Upper lobe of left lung (tissue), 6 donors: ENCODE results near the gene JUP. TPM values are rescaled to one million over a fixed set of nuclear protein-coding genes. Genes with fewer than 3 reads are reported as not detected.

Experiments used
- ATAC-seq, 2 donors: fragments of 200-7000 bp; cut with Tn5 transposase; one replicate each; pipeline ENCODE4 v1.9.1; 2022; ENCODE audit warnings: mild to moderate bottlenecking in 2 of 2, moderate library complexity in 2 of 2; ENCODE audit not compliant: low FRiP score in 2 of 2
- DNase-seq, 2 donors: peaks; one replicate each; pipeline ENCODE4 v3.0.0-alpha.2; 2019 to 2020
- H3K27ac ChIP-seq, 4 donors: fragments of 200-600 bp; sonication (generic); one replicate each; pipeline ENCODE4 v1.5.1; 2016 to 2019
- H3K27me3 ChIP-seq, 4 donors: fragments of 200-600 bp; sonication (generic); one replicate each; pipeline ENCODE4 v1.5.1; 2017 to 2019
- H3K36me3 ChIP-seq, 4 donors: fragments of 200-600 bp; sonication (generic); one replicate each; pipeline ENCODE4 v1.5.1; 2016 to 2019
- H3K4me1 ChIP-seq, 4 donors: fragments of 200-600 bp; sonication (generic); one replicate each; pipeline ENCODE4 v1.5.1; 2018 to 2019
- H3K4me3 ChIP-seq, 4 donors: fragments of 200-600 bp; sonication (generic); one replicate each; pipeline ENCODE4 v1.5.1; 2017 to 2019; ENCODE audit warnings: mild to moderate bottlenecking in 2 of 4, moderate library complexity in 1 of 4
- H3K9me3 ChIP-seq, 4 donors: fragments of 200-600 bp; sonication (generic); one replicate each; pipeline ENCODE4 v1.5.1; 2018 to 2019
- EP300 ChIP-seq, 4 donors: sonication (generic); formaldehyde crosslinking; IDR thresholded peaks; one replicate each; pipeline ENCODE4 v1.5.1; 2017; ENCODE audit warnings: antibody characterized with exemption in 4 of 4, control low read depth in 2 of 4
- POLR2A ChIP-seq, 4 donors: fragments of 450-650 bp; IDR thresholded peaks; one replicate each; pipeline ENCODE4 v1.5.1; 2016 to 2017; ENCODE audit warnings: antibody characterized with exemption in 4 of 4, mild to moderate bottlenecking in 2 of 4
- POLR2AphosphoS5 ChIP-seq, 2 donors: sonication (generic); formaldehyde crosslinking; IDR thresholded peaks; one replicate each; pipeline ENCODE4 v1.5.1; 2017; ENCODE audit warnings: antibody characterized with exemption in 2 of 2
- WGBS, 2 donors: methylation state at CpG; one replicate each; pipeline ENCODE4 v1.1.5; 2017 to 2018; 5-methylcytosine and 5-hydroxymethylcytosine counted together
- total RNA-seq, 6 donors: library from RNA; depleted of rRNA in 4 of 6; stranded (reverse); fragments of >200 nt in 4 of 6; gene quantifications; one replicate each; pipeline versions ENCODE4 v1.1.0 to v1.2.1, GENCODE V29; 2016 to 2021
- TF ChIP-seq, protein P1 (sequence below), 6 experiments: fragments of 450-650 bp in 4 of 6; fragments of 200-600 bp in 2 of 6; sonication (generic) in 2 of 6; IDR thresholded peaks; one replicate each; pipeline ENCODE4 v1.5.1; 2016 to 2019; ENCODE audit warnings: antibody characterized with exemption in 6 of 6
- donor health status: DM: no; HTN: no; CAD: no; lungs with moderate emphysema.
- donor health status: DM: no; HTN: yes; CAD: no; lungs with severe emphysema.

JUP gene
- total RNA-seq, 6 donors from 2014 or later = 120 to 241 (median 143) TPM

DNA sequence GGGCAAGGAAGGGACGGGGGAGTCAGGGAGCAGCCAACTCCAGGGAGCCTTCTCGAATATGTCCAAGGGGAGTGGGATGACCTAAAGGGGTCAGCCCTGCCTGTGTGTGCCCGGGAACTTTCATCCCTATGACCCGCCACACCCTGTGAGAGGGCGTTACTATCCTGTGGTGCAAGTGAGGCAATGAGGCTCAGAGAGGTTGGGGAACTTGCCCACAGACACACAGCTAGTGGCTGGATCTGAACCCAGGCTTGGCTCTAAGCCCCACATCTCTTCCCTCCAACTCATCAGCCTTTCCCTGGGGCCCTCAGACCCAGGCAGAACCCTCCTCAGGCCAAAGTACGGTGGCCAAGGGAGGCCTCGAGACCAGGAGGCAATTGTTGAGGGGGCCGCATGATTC, 23.2 kb downstream of the JUP start:
- Histone ChIP-seq H3K9me3 (no peaks in the 10 kb centered on the region), H3K36me3 (peaks cover 72 to 98% (median 85%) of the 10 kb centered on the region in 4 donors), H3K4me3 (no peak overlapping the region), H3K27ac (no peak overlapping the region), H3K27me3 (no peaks in the 10 kb centered on the region), H3K4me1 (no peaks in the 10 kb centered on the region)
- ATAC-seq (no peak), DNase-seq (no peak)
- TF ChIP-seq, protein P1, sequence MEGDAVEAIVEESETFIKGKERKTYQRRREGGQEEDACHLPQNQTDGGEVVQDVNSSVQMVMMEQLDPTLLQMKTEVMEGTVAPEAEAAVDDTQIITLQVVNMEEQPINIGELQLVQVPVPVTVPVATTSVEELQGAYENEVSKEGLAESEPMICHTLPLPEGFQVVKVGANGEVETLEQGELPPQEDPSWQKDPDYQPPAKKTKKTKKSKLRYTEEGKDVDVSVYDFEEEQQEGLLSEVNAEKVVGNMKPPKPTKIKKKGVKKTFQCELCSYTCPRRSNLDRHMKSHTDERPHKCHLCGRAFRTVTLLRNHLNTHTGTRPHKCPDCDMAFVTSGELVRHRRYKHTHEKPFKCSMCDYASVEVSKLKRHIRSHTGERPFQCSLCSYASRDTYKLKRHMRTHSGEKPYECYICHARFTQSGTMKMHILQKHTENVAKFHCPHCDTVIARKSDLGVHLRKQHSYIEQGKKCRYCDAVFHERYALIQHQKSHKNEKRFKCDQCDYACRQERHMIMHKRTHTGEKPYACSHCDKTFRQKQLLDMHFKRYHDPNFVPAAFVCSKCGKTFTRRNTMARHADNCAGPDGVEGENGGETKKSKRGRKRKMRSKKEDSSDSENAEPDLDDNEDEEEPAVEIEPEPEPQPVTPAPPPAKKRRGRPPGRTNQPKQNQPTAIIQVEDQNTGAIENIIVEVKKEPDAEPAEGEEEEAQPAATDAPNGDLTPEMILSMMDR (IDR thresholded peaks at IDR 0.05) = no peak
- no peak for TF ChIP-seq POLR2AphosphoS5 (IDR thresholded peaks at IDR 0.05)
- TF ChIP-seq EP300 (IDR thresholded peaks at IDR 0.05) = no peak
- TF ChIP-seq POLR2A (IDR thresholded peaks at IDR 0.05) = no peak
- 92 to 96% methylated on average over 8 of the region's 8 CpGs for WGBS, 2 donors

DNA sequence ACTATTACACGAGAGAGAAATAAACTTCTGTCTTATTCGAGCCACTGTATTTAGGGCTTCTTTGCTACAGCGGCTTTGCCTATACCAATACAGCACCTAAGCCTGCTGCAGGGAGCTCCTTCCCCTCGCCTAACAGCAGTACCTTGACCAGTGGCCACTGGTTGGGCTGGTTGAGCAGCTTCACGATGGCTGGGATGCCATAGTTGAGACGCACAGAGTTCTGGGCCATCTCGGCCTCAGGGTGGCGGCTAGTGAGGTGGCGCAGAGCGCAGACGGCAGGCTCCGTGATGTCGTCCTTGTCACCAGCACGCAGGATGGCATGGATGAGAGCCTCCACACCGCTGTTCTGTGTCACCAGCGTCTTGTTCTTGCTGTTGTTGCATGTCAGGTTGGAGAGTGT, 23.7 kb downstream of the JUP start:
- ATAC-seq (no peak), DNase-seq (no peak)
- Histone ChIP-seq H3K27me3 (no peaks in the 10 kb centered on the region), H3K36me3 (peaks cover 69 to 98% (median 84%) of the 10 kb centered on the region in 4 donors), H3K4me3 (no peak overlapping the region), H3K4me1 (no peaks in the 10 kb centered on the region), H3K9me3 (no peaks in the 10 kb centered on the region), H3K27ac (no peak overlapping the region)
- WGBS, 2 donors = 92 to 96% methylated on average over 7 to 16 of the region's 16 CpGs
- no peak for TF ChIP-seq POLR2AphosphoS5 (IDR thresholded peaks at IDR 0.05)
- no peak for TF ChIP-seq EP300 (IDR thresholded peaks at IDR 0.05)
- no peak for TF ChIP-seq POLR2A (IDR thresholded peaks at IDR 0.05)
- TF ChIP-seq, protein P1 (IDR thresholded peaks at IDR 0.05) = no peak

DNA sequence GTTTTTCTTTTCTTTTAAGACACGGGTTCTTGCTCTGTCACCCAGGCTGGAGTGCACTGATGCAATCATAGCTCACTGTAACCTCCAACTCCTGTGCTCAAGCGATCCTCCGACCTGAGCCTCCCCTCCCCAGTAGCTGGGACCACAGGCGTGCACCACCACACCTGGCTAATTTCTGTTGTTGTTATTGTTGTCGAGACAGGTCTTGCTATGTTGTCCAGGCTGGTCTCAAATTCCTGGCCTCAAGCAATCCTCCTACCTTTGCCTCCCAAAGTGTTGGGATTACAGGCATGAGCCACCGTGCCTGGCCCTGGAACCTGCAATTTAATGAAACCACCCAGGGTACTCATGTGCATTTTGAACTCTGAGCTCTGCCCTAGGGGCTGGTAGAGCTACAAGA, 24.1 kb downstream of the JUP start:
- ATAC-seq (no peak), DNase-seq (no peak)
- H3K4me3 ChIP-seq = no peak overlapping the region
- H3K36me3 ChIP-seq = peaks cover 70 to 98% (median 82%) of the 10 kb centered on the region in 4 donors
- TF ChIP-seq EP300 (IDR thresholded peaks at IDR 0.05) = no peak
- TF ChIP-seq POLR2A (IDR thresholded peaks at IDR 0.05) = no peak
- 78 to 96% methylated on average over 6 of the region's 6 CpGs for WGBS, 2 donors
- no peaks in the 10 kb centered on the region for H3K27me3 ChIP-seq
- H3K9me3 ChIP-seq = no peaks in the 10 kb centered on the region
- H3K27ac ChIP-seq = no peak overlapping the region
- H3K4me1 ChIP-seq = no peaks in the 10 kb centered on the region

DNA sequence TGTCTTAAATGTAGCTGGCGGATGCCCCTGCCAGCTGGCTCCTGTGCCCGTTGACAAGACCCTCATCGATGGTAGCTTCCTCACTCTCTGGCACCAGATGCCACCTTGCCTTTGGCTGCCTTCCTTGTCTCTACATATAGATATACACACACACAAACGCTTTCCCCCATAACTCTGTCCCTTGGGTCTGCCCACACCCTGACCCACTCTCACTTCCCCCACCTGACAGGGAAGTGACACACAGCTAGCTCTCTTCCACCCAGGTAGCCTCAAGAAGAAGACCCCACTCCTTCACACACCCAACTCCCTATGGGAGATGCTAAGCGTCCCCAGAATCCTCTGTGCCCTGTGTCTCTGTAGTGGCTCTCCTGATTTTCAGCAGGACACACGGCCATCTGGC, 25.6 kb downstream of the JUP start:
- DNase-seq (no peak), ATAC-seq (no peak)
- TF ChIP-seq EP300 (IDR thresholded peaks at IDR 0.05) = no peak
- no peak for TF ChIP-seq POLR2A (IDR thresholded peaks at IDR 0.05)
- TF ChIP-seq, protein P1 (IDR thresholded peaks at IDR 0.05) = no peak
- no peaks in the 10 kb centered on the region for H3K27me3 ChIP-seq
- WGBS, 2 donors = 92% methylated on average over 6 of the region's 6 CpGs
- no peaks in the 10 kb centered on the region for H3K9me3 ChIP-seq
- no peaks in the 10 kb centered on the region for H3K4me1 ChIP-seq
- H3K27ac ChIP-seq = no peak overlapping the region
- no peak overlapping the region for H3K4me3 ChIP-seq
- H3K36me3 ChIP-seq = peaks cover 62 to 98% (median 83%) of the 10 kb centered on the region in 4 donors

DNA sequence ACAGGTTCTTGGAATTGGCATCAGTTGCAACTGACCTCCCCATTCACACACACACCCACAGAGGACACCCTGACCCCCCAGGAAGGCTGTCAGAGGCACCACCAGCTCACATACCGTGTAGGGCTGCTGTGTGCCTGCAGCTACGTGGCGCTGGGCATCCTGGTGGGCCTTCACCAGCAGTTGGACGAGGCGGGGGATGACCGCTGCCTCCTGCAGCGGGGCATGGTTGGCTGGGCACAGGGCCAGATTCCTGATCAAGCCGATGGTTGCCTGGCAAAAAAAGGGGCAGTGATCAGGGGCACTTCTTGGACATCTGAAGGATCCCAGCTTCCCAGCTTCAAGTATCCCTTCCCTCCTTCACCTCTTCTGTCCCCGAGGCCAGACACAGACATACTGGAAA, 27.9 kb downstream of the JUP start:
- TF ChIP-seq, protein P1 (IDR thresholded peaks at IDR 0.05) = no peak
- no peak for TF ChIP-seq POLR2A (IDR thresholded peaks at IDR 0.05)
- TF ChIP-seq EP300 (IDR thresholded peaks at IDR 0.05) = no peak
- TF ChIP-seq POLR2AphosphoS5 (IDR thresholded peaks at IDR 0.05) = no peak
- 89 to 90% methylated on average over 1 to 9 of the region's 9 CpGs for WGBS, 2 donors
- no peaks in the 10 kb centered on the region for H3K9me3 ChIP-seq
- H3K27ac ChIP-seq = no peak overlapping the region
- DNase-seq (no peak), ATAC-seq (peak in 1 of 2 donors; percentile 31)
- H3K27me3 ChIP-seq = no peaks in the 10 kb centered on the region
- no peak overlapping the region for H3K4me3 ChIP-seq
- no peaks in the 10 kb centered on the region for H3K4me1 ChIP-seq
- H3K36me3 ChIP-seq = peaks cover 50 to 92% (median 82%) of the 10 kb centered on the region in 4 donors
